GM19395 (cell line): Measurements from ENCODE around the gene TAS2R1.

Source experiments
- ATAC-seq: cut with Tn5 transposase; IDR thresholded peaks from one replicate; pipeline ENCODE4 v1.9.1; 2021; ENCODE audit warnings: mild to moderate bottlenecking, moderate library complexity; ENCODE audit not compliant: unreplicated experiment

The TAS2R1 gene

GRCh38 chr5:9630251-9630650, at the start of gene TAS2R1:
TAS2R1 (minus strand) TSS chr5:9630351; CDS start chr5:9630032, 319 bp downstream.
- ATAC-seq, result no peak

- no peak for ATAC-seq
Measured at GRCh38 chr5:9670371-9670770, 40.2 kb upstream of the TAS2R1 start.

GRCh38 chr5:9667906-9668305, 37.8 kb upstream of the TAS2R1 start:
- ATAC-seq, result no peak

GRCh38 chr5:9663891-9664290, 33.7 kb upstream of the TAS2R1 start:
- ATAC-seq, result no peak

GRCh38 chr5:9661316-9662015, 31.3 kb upstream of the TAS2R1 start:
- no peak for ATAC-seq

GRCh38 chr5:9658706-9659105, 28.6 kb upstream of the TAS2R1 start:
- no peak for ATAC-seq

- no peak for ATAC-seq
Measured at GRCh38 chr5:9657819-9658218, 27.7 kb upstream of the TAS2R1 start.

- ATAC-seq, result no peak
Measured at GRCh38 chr5:9655641-9656040, 25.5 kb upstream of the TAS2R1 start.

GRCh38 chr5:9654886-9655285, 24.7 kb upstream of the TAS2R1 start:
- ATAC-seq, result no peak

GRCh38 chr5:9653811-9654210, 23.7 kb upstream of the TAS2R1 start:
- peak; percentile 89 for ATAC-seq

- ATAC-seq, result no peak
Measured at GRCh38 chr5:9653061-9653460, 22.9 kb upstream of the TAS2R1 start.

- ATAC-seq, result no peak
Measured at GRCh38 chr5:9652295-9652694, 22.1 kb upstream of the TAS2R1 start.

GRCh38 chr5:9646843-9647242, 16.7 kb upstream of the TAS2R1 start:
- ATAC-seq, result no peak

- no peak for ATAC-seq
Measured at GRCh38 chr5:9644630-9645029, 14.5 kb upstream of the TAS2R1 start.

- no peak for ATAC-seq
Measured at GRCh38 chr5:9642621-9643020, 12.5 kb upstream of the TAS2R1 start.

- no peak for ATAC-seq
Measured at GRCh38 chr5:9641806-9642355, 11.7 kb upstream of the TAS2R1 start.

- ATAC-seq, result no peak
Measured at GRCh38 chr5:9632495-9632894, 2.3 kb upstream of the TAS2R1 start.

GRCh38 chr5:9627541-9627940, 2.6 kb downstream of the TAS2R1 start:
- no peak for ATAC-seq

GRCh38 chr5:9626955-9627354, 3.2 kb downstream of the TAS2R1 start:
- ATAC-seq, result no peak

- no peak for ATAC-seq
Measured at GRCh38 chr5:9625731-9626130, 4.4 kb downstream of the TAS2R1 start.

- ATAC-seq, result no peak
Measured at GRCh38 chr5:9625286-9625685, 4.9 kb downstream of the TAS2R1 start.

GRCh38 chr5:9624196-9624947, 5.8 kb downstream of the TAS2R1 start:
- ATAC-seq, result no peak
